ENCODE results near the gene NFIA. TPM values are rescaled to one million over a fixed set of nuclear protein-coding genes. Genes with fewer than 3 reads are reported as not detected.
"Not testable (repeated sequence)": the region's sequence is repeated elsewhere in the genome, so short reads cannot be mapped to it uniquely, and the experiment has no call there.

The NFIA gene
- polyA plus RNA-seq, 12 donors: 29.6 to 378 (median 35.8) TPM

DNA sequence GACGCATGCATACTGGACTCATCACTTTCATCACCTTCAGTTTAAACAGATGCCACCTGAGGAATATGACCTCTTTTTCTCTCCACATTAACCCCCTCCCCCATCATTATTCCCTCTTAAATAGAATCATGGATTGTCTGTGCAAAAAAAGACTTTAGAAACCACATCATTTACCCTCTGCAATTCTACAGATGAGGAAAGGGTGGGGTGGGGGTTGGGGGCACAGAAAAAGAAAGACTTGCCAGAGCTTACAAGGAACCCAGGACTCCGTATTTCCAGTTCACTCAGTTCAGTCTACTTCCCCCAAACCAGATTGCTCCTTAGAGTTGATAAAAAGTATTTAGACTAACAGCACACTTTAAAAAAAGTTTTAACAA is 26.2 kb upstream of the NFIA start:
- DNase-seq: no peak

DNA sequence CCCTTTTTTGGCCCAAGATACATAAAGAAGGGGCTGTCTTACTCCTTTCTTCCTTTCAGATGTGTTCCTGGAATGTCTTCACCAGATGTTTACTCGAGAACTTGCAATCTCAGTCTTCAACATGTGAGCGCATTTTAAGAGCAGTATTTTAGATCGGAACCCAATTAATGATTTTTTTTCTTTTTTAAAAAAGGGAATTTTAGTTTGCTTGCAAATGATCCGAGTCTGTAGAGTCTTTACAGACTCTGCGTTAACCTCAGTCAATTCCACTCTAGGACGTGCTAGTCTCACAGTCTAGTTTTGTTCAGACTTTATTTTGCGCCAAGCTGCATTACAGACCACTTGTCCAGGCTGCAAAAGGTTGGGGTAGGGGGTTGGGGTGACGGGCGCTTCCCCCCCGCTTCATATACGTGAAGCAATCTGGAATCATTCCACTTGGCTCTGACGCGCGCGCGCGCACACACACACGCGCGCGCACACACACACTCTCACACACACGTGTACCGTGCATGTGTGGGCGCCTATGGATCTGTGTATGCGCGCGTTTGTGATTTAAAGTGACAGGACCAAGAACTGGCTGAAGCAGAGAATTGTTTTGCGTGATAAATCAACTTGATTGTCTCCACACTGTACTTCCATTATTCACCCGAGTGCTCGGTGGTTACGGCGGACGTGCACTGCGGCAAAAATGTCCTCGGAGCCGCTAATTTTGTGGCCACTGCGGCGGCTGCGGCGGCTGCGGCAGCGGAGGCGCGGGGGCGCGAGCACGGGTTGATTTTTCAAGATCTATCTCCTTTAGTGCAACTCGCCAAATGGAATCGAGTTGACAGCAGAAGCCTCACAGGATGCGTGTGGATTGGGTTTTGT is 25.6 kb upstream of the NFIA start:
- peak; percentile 93 for DNase-seq

DNA sequence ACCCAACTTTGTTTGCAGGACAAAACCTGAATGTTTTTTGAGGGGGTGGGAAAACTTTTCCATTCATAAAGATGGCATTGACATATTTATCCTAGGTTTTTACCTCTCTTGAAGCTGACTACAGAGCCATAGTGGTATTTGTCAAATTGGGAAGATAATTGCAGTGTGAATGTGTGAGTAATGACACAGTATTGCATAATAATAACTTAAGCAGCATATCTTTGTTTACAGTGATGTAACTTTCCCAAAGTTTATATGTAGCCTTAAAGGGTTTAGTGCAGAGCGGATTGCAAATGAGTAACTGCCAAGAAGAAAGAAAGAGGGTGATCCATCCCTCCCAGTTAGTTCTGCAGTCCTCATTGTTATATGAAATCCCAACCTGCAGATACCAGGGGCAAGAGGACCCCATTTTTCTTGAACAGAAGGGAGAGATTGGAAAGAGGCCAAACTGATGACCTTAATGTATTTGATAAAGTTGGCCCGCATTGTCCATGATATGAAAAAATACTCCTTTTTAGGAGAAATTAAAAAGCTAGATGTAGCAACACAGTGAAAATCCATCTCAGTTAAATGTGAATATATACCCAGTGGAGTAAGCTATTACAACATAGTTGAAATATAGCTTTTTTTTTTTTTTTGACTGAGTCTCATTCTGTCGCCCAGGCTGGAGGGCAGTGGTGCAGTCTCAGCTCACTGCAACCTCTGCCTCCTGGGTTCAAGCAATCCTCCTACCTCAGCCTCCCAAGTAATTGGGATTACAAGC is 23.7 kb upstream of the NFIA start:
- DNase-seq: no peak

DNA sequence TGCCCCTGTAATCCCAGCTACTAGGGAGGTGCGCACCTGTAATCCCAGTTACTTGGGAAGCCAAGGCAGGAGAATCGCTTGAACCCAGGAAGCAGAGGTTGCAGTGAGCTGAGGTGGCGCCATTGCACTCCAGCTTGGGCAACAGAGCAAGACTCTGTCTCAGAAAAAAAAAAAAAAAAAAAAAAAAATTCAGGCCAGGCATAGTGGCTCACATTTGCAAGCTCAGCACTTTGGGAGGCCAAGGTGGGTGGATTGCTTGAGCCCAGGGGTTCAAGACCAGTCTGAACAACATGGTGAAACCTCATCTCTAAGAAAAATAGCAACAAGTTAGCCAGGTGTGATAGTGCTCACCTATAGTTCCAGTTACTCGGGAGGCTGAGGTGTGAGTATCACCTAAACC is 20.8 kb upstream of the NFIA start:
- DNase-seq: not testable (repeated sequence)

DNA sequence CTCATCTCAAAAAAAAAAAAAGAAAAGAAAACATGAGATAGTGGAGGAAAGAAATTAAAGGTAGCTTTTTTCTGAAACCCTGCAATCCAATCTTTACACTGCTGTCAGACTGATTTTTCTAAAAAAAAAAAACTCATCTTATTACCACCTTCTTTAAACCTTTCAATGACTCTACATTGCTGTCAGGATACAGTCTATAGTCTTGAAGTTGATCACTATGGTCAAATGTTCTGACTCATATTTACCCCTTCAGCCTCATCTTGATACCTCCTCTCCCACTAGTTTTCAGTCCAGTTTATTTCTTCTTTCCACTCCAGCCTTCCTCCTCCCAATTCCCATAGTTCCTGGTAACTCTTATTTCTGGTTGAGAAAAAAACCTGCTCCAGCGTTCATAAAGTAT is 17.7 kb upstream of the NFIA start:
- DNase-seq: no peak

DNA sequence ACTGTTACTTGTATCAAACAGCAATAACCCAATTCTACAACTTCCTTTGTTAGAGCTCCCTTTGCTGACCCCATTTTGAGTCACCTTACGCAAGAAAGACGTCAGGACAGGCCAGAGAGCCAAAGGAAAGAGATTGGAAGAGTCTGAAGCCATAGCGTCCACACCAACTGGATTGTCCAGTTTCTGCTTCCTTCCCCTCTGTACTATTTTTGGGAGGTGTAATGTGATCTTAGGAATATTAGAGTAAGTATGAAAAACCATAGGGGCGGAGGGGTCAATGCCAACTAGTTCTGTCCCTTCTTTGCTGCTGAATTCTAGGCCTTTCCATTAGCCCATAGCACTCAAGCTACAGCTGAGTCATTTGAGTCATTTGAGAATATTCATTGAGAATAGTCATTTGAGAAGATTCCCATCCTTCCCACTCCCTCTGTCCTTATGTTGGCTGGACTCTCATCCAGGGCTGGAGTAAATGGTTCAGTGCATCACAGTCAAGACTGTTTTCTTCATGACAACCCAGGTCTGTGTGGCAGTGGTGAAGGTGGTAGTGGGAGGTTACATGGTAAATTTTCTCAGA is 14.8 kb upstream of the NFIA start:
- DNase-seq: no peak

DNA sequence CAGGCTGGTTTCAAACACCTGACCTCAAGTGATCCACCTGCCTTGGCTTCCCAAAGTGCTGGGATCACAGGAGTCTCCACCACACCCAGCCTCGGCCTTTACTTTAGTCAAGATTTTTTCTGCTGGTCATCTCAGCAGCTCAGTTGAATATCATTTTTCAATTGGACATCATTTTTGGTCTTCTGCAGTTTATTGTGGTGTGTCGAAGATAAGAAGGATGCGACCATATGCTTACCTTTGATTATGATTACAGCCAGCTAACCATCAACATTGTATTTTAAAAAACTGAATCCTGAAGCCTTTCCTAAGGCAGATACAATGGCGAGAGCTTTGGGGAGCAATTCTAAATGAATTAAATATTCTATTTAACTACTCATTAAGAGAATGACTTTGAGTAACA is 12.3 kb upstream of the NFIA start:
- DNase-seq: no peak

DNA sequence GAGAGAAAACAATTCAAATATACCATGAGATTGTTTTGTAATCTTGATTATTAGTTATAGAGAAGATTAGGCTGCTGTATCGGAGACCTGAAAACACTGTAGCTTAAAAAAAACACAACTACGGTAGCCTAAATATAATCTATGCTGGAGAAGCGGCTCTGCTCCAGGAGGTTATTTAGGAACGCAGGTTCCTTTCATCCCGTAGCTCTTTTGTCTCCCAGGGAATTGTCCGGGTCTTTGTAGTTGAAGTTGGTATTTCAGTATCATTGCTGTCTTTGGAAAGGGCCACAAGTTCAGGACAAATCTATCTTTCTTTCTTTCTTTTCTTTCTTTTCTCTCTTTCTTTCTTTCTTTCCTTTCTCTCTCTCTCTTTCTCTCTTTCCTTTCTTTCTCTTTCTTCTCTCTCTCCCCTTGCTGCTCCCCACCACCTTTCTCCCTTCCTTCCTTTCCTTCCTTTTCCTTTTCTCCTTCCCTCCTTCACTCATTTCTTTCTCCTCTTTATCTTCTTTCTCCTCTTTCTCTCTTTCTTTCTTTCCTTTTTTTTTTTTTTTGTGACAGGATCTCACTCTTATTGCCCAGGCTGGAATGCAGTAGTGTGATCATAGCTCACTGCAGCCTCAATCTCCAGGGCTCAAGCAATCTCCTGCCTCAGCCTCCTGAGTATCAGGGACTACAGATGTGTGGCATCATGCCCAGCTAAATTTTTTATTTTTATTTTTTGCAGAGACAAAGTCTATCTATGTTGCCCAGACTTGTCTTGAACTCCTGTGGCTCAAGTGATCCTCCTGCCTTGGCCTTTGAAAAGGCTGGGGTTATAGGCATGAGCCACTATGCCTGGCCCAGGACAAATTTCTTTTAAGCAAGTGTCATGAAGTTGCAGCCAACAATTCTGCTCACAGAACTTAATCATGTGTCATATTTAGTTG is 10.9 kb upstream of the NFIA start:
- no peak for DNase-seq

DNA sequence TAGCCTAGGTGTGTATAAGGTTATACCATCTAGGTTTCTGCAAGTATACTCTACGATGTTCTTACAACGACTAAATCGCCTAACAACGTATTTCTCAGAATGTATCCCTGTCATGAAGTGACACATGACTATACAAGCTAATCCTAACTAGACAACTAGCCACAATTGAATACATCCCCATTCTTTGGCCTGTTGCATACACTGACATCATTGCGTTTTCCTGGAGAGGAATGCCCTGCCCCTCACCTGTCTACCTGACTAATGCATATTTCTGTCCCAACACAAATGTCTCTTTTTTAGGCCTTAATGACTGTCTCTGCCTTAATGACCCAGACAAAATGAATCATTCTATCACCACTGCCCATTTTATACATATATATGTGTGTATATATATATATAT is 8.5 kb upstream of the NFIA start:
- DNase-seq: no peak

DNA sequence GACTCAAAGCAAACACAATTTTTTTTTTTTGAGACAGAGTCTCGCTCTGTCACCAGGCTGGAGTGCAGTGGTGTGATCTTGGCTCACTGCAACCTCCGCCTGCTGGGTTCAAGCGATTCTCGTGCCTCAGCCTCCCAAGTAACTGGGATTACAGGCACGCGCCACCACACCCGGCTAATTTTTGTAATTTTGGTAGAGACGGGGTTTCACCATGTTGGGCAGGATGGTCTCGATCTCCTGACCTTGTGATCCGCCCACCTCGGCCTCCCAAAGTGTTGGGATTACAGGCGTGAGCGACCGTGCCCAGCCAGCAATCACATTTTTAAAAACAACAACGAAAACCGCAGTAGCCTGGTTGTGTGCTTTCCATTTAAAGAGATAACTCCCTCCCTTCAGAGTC is 6.5 kb upstream of the NFIA start:
- DNase-seq: not testable (repeated sequence)

DNA sequence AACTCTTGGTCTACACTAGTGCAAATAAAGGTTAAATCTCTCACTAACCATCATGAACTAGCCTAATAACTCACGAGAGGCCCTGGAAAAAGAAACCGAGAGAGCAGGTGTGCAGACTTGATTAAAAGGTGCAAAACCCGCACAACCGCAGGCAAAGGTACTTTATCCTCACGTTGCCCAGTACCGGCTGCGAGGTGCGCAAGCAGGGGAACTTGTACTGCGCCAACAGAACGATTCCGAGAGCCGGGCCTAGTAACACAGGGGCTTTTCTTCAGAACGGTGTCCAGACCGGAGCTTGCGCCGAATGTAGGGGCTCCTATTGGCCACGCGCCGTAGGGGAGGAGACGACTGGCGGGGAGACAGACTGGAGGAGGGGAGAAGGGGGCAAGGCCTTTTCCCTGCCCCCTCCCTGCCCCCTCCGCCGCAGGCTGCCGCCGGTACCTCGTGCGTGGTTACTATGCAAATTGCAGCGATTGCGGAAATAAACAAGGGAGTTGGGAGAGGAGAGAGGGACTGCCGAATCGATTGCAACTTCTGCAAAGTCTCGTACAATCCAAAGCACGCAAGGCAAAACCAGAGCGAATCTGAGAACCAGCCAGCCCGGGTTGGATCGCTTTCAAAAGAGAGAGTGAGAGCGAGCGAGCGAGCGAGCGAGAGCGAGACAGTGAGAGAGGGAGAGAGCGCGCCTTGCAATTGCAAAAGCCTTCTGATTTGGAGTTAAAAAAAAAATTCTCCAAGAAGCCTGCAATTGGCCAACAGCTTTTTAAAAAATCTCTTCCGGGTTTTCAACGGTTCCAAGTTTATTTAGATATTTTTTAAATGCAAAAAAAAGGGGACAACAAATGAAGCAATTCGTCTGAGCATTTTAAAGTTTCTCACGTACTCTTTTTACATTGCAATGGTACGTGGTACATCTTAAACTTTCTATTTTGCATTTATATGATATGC is 5.4 kb upstream of the NFIA start:
- DNase-seq: peak; percentile 90

DNA sequence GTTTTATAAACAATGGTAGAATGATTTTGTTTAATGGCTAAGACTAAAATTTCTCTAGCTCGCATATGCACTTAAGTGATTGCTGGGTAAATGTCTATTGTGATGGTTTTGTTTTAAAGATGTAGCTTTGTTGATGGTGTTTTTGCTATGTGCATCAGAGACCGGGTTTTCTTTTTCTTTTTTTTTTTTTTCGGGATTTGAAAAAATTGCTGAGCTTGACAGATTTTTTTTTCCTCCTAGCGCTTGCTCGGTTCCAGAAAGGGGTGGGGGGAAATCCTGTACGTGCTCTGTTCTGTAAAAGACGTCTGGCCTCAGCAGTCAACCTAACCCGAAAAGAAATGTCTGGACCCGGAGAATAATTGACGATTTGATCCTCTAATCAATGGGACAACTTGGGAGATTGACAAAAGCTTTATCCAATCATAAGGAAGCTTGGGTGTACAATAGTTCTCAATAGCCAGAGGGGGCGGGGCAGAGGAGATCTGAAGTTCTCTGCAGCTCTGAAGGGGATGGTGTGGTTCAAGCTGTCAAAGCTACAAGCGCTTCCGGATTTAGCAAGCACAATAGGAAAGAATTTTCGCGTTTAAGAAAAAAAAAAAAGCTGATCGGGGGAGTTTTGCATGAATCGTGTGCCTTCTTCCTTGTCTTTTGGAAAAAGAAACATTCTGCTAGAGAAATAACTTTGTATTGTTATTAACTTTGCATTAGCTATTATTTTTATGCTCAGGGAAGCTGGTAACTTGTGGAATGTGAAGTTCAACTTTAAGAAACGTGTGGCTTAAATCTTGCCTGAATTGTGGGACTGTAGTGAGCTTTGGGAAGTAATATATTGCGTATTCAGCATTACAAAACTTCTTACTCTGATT is 4.5 kb upstream of the NFIA start:
- DNase-seq: peak; percentile 99

DNA sequence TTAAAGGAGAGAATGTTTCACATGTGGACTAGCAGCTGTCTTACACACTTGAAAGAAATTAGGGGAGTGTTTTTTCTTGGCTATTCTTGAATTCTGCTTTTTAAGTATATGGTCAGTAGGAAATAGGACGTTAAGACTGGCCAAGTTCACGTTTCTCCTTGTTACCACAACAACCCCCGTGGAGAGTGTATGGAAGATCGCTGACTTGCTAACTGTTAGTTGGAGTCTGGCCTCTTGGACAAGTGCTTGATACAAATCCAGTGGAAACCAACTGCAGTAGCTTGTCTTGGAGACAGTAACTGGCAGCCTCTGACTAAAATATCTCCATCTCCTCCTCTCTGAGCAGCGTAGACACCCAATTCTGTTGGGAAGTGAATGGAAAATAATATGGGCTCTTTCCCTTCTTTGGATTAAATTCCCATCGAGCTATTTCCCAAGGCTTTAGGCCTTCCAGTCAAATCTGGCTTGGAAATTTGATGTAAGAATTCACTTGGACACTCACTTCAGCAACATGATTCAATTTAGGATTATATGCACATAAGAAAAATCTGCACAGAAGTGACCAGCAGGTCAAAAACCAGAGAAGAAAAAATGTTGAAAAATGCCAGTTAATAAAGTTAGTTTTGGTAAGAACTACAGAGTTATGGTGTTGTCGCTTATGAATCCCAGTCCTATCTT is 3.6 kb upstream of the NFIA start:
- DNase-seq: peak; percentile 92

DNA sequence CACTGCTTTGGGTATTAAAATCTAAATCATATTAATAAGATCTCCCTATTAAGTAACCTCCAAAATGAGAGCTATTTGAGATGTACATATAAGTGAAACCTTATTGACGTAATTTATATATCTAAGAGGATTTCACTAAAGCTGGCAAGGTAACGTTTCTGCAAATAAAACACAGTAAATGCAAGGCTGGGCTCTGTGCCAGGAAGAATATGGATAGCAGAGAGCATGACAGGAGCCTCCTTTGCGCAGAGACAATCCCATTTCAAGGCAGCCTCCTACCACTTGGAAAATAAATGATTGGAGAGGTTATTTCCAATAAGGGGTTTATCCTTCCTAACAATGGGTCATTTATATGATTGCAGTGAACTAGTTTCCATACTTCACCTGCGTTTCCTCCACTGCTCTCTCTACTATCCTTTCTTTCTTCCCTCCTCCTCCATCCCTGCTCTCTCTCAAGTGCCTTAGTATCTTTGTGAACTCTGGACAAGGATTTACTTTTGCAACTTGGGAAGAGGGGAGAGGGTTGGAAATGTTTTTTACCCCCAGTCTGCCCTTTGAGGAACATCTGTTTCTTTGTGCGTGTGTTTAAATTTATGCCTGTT is 3.0 kb upstream of the NFIA start:
- peak; percentile 77 for DNase-seq

DNA sequence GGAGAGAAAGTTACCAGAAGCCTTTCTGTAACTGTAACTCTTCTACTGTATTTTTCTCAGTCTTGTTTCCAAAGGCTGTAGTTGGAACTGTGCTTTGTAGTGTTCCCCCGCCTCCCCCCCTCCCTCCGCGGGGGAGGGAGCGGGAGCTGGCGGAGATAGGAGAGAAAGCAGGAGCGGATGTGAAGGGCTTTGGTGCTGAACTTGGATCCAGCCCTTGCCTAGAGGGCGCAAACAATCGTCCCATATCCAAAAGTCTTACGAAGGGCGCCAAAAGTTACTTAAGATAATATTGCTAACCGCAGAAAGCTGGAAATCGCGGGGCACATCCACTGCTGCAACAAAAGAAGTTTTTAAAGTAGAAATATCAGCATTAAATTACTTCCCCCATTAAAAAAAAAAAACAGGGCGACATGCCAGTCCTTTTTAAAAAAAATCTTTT is 2.4 kb upstream of the NFIA start:
- DNase-seq: peak; percentile 94

DNA sequence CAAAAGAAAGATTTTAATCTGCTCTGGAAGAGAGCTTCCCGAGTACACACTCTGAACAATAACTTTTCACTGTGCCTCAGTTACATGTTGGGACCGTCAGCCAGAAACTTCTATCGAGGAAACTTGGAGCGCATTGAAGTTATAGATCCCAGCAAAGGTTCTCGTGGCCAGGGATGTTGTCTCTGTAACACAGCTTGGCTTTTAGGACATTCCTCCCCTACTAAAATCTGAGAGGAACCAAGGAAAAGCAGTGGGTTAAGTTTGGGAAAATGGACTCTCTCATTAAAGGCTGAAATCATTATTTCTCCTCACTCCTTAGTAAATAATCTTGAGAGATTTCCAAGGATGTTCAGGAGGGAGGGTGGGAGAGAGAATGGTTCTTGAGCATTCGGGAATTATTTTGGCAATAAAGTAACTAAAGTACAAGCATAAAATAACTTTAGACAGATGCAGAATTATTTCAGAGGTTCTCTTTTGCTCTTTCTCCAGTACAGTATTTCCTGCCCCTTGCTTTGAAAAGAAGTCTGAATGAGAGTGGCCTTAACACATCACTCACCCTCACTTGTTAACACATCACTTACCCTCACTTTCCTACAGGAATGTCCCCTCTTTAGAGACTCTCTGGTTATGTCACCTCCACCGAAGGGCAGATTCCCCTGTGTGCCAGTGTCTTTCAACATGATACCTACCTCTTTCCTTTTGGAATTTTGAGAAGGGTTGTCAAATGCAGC is 1.8 kb upstream of the NFIA start:
- no peak for DNase-seq

DNA sequence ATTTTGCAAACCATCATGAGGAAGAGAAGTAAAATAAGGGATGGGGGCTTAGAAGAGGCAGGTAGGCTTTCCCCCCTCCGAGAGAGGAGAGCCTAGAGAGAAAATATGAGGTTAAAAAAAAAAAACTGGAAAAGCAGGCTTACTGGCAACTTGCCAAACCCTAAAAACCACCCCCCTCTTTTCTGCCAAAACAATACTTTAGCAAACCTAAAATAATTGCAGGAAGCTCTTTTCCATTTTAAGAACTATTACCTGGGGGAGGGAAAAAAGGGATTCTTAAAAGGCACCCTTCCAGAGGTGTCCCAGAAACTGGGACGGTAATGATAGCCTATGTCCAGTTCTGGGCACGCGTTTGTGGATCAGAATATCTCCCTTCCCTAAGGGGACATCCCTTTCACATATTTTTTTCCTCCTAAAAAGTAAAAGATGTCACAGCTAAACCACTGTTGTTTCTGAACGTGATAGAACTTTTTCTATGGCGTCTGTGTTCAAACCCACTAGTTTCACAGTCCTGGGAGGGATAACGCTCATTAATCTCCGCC is 1.1 kb upstream of the NFIA start:
- DNase-seq: peak; percentile 72

All from muscle of arm (tissue), 12 donors.